Midbrain (tissue), 1 donor: ENCODE data around the gene KCTD16.

Source experiments
- DNase-seq: peaks from one replicate; lab custom pipeline; 2025; lab: John Stamatoyannopoulos, UW

KCTD16 gene

DNA sequence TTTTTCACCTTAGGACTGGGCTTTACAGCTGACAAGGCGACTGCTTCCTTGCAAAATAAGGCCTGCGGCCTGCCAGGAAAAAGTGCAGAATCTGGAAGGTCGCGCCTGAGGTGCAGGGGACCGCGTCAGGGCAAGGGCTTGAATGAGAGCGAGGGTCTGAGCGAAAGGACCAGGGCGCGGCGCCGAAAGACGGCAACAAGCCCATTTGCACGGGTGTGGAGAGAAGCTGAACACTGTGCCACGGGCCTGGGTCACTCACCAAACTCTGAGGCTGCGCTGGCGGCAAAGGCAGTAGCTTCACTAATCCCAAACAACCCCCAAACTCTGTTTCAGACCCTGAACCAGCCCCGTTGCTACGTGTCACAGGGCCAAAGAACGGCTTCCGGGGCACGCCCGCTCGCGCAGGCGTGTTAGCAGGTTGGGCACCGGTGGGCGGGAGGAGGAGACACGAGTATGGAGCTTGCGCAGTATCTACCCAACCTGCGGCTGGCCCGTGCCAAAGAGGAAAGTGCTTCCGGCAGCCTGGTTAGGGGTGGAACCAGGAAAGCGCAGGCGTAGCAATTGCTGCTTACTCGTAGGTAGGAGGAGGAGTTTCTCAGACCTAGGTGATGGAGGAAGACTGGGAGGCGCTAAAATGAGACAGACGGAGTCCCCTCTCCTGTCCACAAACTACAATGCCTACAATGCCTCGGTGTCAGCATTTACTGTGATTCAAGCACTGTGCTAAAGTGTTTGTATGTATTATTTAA, at the start of gene KCTD16, which contains the start of gene YIPF5:
TSS of gene KCTD16 (plus strand) at position 598 of the 749 bp plus-strand sequence.
TSS of gene YIPF5 (minus strand) at position 384 of the 749 bp plus-strand sequence. CDS start 704 bp downstream, outside the sequence.
- peak; percentile 95 for DNase-seq

DNA sequence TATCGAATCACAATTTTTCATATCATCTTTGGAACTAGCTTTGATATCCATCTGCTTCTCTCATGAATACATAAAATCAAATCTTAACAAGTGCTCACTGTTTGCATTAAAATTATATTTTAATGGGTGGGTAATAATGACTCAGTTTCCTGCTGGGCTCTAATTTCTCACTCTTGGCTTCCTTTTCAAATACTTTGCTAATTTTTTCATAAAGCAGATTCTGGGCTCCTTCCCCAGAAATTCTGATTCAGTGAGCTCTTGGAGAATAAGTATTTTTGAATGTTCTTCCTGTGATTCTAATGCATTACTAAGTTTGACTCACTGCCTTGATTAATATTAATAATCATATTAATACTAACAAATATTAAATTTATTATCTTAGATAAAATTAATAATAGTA, 49.1 kb upstream of the KCTD16 start:
- no peak for DNase-seq

DNA sequence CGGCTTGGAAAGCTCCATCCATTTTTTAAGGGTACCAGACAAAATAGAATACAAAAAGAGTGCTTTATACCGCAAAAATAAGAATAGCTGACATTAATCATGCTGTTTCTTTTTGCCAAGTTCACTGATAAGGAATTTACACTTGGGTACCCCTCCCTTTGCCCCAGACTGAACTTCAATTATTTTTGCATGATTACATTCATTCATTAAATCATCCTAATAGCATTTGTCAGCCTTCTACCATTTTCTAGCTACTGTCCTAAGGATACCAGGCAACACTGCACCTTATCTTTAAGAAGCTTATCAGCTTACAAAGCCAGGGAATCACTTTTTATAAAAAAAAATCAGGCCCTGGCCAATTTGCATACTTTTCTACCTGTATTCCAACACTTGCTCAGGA, 48.6 kb upstream of the KCTD16 start:
- no peak for DNase-seq

DNA sequence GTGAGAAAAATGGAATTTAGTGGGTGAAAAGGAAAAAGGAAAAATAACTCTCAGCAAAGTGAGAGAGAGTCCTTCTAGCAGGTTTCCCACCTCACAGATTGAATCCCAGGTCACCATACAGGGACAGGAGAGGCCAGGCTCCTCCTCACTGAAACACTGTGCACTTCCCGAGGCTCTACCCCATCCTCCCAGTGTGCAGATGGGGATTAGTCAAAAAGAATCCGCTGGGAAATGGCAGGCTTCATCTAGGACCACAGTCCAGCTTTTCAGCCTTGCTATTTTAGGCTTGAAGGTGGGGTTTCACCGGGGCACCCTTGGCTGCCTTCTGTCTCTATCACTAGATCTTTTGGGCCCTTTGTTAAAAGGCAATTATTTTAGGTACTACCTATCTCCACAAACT, 48.0 kb upstream of the KCTD16 start:
- no peak for DNase-seq

DNA sequence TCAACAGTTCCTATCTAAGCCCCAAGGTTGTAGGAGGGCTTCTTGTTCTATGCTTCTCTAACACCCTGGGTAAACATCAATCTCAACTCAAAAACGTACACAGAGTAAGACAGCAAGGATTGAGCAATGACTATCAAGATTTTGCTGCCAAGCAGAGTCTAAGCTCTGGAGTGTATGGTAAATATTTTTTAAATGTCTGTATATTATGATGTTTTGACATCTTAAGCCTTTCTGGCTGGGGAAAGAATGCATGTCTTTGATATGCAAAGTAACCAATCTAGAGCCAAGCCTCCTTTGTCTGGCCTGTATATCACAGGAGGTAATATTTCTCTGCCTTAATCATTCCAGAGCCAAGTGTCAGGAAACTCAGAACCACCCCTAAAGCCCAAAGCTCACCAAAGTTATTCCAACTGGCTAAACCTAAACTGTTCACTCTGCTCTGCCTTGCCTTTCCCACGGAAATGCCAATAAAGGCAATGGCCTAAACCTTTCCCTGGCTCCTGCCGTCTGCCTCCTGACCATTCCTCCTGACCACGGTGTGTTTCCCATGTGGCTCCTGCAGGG, 45.4 kb upstream of the KCTD16 start:
- no peak for DNase-seq

DNA sequence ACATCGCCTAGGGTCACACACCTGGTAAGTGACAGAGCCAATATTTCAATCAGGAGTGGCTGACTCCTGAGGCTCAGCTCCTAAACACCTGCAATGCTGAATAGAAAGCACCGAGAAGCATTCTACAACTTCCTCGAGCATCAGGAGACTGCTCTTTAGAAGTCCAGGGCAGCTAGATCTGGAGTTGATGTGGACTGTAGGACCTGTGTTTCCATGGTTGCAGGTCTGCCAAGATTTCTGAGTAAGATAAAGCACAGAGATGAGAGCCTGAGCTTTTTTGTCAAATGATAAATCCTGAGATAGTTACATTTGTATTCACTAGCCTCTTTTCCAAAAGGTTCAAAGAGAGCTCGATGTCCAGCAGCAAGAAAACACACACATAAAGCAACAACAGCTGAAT, 44.0 kb upstream of the KCTD16 start:
- DNase-seq: no peak

DNA sequence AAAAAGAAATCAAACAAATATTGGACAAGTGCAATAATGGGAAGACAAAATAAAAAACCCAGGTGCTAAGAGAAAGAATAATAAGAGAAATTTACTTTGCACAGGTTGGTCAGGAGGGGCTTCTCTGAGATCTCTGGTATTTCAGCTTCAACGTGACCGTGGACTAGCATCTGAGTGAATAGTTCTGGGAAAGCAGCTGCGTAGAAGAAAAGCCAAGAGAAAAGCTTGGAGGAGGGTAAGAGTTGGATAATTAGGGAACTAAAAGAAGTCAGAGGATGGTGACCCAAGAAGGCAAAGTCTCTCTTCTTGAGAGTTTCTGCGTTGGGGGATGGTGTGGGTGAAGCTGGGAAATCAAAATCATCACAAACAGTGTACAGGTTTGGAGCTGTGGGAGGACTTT, 41.8 kb upstream of the KCTD16 start:
- DNase-seq: no peak

DNA sequence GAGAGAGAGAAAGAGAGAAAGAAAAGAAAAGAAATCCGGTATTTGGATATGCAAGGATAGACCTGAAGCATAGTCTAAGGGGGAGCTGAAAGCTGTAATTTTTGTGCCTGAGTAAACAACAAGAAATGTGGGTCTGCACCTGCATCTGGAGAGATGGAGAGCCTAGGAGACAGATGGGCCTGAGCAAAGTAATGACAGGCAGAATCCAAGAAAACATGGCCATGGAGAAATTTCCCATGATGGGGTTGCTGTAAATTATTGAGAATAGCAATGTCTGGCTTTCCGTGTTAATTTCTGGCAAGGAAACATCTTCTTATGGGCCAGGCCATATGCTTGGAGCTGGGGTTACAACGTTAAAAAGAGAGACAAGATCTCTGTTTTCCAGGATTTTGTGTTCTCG, 40.4 kb upstream of the KCTD16 start:
- DNase-seq: no peak

DNA sequence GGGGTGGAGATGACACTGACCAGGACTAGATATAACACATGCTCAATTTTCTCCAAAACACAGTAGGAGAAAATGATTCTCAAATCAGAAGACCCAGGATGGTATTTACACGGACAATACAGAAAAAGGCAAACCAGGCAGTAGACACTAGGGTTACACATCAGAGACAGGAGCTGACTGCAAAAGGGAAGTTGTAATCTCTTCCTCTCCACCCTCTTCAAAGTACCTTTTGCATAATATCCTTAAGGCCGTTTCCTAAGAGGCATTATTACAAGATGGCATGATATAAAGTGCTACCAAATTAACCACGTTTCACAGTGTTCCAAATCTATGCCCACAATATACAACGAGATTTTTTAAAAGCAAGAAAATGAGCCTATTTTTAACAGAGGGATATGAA, 39.4 kb upstream of the KCTD16 start:
- DNase-seq: no peak

DNA sequence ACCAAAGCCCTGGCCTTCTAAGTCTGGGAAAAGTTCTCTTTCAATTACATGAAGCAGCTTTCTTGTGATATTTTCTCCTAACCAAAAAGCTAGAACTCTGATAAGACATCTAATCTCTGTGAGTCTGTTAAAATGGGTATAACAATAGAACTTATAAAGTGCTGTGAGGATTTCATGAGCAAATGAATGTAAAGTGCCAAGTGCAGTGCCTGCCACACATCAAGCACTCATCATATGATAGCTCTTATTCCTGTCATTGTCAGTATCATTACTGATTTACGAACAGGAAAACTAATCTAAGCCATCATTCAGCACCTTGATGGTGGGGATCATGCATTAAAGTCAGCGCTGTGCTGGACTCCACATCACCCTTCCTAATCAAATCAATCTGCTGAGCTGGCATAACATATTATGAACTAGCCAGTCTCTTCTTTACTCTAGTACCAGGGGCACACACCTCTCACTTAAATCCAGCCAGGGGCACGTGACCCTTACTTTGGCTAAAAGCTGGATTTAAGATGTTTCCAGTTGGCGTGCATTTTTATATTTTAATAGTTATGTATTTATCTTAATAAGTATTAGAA, 37.5 kb upstream of the KCTD16 start:
- DNase-seq: no peak

DNA sequence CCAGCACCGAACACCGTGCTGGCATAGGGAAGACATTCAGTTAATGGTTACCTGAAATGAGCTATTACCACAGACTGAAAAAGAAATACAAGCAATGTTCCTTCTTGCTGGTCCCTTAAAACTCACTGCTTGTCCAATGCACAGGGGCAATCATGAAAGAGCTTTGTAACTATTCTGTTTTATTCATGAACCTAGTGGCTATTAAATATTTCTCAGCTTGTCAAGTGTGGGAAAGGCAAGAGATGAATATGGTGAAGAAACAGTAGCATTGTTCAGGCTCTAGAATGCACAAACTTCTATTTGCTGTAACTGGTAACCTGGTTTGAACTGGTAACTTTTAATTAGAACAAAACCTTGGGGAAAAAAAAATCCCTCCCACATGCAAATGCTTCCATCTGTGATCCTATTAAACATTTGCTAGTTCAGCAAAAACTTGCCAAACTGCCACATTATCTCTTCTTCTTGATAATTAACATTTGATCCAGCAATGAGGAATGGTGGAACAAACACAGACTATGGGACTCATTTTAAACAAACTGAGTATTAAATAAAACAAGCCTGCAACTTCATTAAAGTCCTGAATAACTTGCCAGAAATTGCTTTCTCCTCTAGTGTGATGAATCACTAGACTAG, 36.4 kb upstream of the KCTD16 start:
- no peak for DNase-seq

DNA sequence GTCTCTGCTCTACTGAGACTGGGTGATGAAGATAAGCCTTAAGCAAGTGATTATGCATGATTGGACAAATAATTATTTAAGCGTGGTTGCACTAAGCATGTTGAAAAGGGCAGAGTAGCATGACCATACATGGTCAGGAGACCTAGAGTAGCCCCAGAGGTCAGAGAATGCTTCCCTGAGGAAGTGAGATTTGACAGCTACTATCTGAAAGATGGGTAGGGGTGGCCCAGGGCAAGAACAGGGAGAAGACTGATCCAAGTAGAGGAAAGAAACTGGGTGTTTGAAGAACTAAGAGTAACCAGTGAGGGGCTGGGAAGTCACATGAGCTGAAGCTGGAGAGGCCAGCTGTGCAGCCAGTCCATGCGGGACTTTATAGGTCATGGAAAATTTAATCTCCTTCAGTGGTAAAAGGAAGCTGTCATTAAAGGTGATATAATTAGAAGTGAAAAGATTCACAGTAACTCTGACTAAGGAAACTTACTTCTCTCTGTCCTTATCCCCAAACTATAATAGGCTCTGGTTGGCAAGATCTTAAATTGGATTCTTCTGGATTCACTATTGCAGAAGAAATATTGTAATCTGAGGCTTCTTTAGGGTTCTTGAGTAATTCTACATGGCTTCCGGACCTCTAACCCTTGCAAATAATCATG, 35.4 kb upstream of the KCTD16 start:
- no peak for DNase-seq

DNA sequence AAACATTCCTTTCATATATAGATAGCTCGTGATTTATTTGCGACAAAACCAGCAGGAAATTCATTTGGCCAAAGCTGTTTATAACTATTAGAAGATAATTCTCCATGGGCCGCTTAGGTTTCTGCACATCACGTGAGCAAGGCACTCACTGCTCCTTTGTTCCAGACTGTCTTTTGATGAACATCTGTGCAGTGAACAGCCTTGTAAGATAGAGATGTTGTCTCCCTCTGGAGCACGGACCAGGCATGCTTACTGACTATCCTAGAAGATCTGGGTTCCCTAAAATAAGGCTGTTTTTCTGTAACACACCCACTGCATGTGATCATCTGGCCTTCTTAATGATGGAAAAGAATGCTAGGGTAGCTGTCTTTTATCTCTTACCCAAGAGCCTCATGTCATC, 31.1 kb upstream of the KCTD16 start:
- DNase-seq: peak; percentile 20

DNA sequence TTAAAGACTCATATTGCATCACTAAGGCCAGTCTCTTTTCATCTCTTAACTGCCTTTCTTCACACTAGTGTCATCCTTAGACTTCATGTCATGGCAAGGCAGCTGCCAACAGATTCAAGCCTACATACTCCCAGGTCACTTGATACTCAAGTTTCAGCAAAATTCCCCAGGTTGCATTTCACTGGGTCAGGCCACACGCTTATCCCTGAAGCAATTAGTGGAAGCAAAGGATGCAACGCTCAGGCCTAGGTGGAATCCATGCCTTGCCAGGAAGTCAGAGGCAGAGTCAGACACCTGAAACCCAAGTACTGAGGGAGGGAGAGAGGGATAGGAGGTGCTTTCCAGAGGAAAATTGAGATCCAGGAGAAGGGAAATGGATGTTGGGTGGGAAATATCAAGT, 29.1 kb upstream of the KCTD16 start:
- DNase-seq: no peak

DNA sequence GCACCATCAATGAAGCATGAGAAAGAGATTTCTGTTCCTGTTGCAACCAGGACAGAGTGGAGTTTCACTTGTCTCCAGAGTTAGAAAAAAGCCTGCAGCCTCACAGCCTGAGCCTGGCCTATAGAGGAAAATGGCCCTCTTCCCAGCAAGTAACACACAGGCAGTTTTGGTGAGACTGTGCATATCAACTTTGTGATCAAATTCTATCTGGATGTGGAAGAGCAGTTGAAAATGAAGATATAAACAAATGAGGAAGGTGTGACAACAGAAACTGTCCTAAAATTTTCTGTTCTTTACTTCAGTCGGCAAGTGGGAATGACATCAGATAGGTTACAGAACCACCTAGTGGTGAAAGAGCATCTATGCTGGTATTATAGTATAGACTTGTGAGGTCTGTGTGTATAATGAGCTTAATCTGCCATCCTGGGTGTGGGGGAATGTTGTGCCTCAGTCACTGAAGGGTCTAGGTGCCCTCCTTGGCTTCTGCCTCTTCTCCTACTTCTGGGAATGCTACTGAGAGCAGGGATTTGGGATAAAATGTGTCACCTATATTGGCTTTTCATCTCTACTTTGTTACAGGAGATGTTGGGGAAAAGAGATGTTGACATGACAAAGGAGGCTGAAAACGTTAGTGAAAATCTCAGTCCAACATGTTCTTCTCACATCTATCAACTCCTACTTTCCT, 28.4 kb upstream of the KCTD16 start:
- peak; percentile 14 for DNase-seq

DNA sequence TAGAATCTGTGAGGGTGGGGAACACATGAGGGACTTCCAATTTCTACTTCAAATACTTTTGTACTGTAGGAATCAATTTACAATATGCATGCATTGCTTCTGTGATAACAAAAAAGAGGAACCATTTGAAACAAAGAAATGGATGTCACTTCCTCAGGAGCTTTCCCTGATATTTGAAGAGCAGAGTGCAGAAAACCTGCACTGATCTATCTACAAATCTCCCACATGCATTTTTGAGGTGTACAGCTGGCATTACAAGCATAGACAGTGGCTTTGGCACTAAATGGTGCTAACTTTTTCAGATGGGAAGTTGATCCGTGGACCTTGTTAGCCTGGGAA, 27.9 kb upstream of the KCTD16 start:
- no peak for DNase-seq

DNA sequence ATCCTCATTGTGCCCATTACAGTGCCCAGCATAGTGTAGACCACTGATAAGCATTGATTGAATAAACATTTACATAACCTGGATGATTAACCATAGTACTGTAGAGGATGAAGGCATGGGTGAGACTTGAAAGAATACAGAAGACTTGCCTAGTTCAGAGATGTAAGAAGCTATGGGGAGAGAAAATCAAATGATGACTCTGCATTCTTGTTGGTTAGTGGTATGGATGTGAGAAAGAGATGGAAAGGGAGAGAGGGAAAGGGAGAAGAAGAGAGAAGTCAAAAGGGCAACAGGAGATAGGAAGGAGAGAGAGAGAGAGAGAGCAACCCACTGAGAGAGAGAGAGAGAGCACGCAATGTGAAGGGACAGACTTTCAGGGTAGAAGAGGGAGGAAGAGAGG, 27.0 kb upstream of the KCTD16 start:
- DNase-seq: no peak

DNA sequence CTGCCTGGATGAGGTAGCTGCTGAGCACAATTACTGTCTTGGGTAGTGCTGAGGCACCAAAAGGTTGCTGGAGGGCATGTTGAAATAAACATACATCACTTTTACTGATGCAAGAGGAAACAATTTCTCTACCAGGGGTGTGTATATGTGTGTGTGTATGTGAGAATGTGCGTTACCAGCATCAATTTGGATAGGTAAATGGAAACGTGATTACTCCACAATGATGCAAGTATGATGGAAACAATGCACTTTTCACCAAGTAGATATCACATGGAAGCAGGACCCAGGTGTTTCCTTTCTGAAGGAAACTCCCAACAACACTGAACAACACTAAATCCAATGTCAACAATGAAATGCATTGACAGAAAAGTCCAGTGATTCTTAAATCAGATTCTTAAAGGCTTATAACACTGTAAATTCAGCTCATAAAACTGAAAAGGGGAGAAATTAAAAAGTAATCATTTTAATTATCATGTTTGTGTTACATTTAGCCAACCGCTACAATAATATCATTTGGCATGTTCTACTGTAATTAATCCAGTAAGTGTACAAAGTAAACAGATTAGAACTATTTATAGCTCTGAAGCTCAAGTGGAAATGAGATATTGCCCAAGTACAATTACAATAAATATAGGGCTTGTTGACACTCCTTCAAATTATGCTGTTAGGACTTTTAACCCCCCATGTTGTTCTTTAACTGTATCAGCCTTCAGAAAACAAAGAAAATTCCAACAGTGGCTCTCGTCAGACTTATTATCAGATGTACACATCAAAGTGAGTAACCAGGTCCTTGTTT, 25.5 kb upstream of the KCTD16 start:
- DNase-seq: no peak

DNA sequence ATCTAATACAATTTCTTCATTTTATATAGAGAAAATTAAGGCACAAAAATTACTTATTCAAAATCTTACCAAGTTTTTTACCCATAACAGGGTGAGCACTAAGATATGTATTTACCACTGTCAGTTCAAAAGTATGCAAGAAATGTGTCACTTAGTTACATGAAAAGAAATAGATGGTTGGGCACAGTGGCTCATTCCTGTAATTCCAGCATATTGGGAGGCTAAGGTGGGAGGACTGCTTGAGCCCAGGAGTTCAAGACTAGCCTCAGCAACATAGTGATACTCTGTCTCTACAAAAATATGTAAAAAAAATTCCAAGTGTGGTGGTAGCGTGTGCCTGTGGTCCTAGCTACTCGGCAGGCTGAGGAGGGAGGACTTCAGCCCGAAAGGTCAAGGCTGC, 19.6 kb upstream of the KCTD16 start:
- no peak for DNase-seq

DNA sequence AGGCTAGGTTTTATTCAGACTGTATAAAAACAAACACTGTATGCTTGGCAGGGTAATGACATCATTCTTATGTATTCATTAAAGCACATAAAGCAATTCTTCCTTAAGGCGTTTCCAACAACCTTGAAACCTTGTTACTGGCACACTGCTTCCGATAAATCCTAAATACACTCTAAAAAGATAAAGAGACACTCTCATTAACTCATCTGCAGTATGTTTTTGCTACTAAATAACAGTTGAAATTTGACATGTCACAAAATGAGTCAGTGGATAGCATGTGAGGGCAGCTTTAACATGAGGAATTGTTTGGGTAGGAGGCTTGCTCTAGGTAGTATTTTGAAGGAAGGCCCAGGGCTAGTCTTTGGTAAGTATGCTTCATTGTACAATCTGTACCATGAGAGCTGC, 13.9 kb upstream of the KCTD16 start:
- DNase-seq: no peak

DNA sequence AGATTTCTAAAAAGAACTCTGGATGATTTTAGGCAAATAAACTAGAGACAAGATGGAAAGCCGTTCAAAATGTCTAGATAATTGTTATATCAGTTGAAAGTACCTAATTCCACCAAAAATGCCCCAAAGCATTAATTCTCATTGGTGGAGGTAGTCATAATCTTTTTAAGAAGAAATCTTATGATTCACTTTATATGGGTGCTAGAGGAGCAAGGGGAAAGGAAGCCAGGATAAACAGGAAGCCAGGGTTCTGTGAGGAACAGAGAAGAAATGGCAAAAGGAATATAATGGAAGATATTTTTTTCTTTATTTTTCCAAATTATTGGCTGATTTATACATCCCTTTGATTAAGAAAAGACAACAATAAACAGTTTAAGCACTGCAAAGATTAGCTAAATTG, 8.0 kb upstream of the KCTD16 start:
- DNase-seq: no peak
